ENCODE results near the gene SRRM3.

Gene SRRM3

GRCh38 chr7:76325811-76326210 is 124.1 kb downstream of the SRRM3 start:
- Histone ChIP-seq H3K9ac (no peak overlapping the region), H2AFZ (no peak overlapping the region)

GRCh38 chr7:76326646-76327233 is 125.0 kb downstream of the SRRM3 start:
- Histone ChIP-seq H3K27ac (no peak overlapping the region), H3K79me2 (peaks cover 36% of the 10 kb centered on the region), H3K27me3 (ENCODE audit: control insufficient read depth, insufficient read depth, low read length) (no peaks in the 10 kb centered on the region), H3K4me3 (ENCODE audit: low read depth, low read length) (no peak overlapping the region), H3K9me3 (ENCODE audit: control insufficient read depth, low read length) (no peaks in the 10 kb centered on the region), H3K9ac (no peak overlapping the region), H2AFZ (no peak overlapping the region), H3K4me2 (ENCODE audit: low read length) (no peak overlapping the region), H3K4me1 (peaks cover 2% of the 10 kb centered on the region), H3K36me3 (ENCODE audit: control insufficient read depth, insufficient read depth, low read length) (no peaks in the 10 kb centered on the region)
- no peak for TF ChIP-seq CTCF (IDR thresholded peaks at IDR 0.05)

More at GRCh38 chr7:76325811-76326210, 124.1 kb downstream of the SRRM3 start:
- Histone ChIP-seq H3K79me2 (peaks cover 34% of the 10 kb centered on the region), H3K4me2 (ENCODE audit: low read length) (no peak overlapping the region), H3K27me3 (ENCODE audit: control insufficient read depth, insufficient read depth, low read length) (no peaks in the 10 kb centered on the region), H3K36me3 (ENCODE audit: control insufficient read depth, insufficient read depth, low read length) (no peaks in the 10 kb centered on the region), H3K27ac (no peak overlapping the region), H3K4me3 (ENCODE audit: low read depth, low read length) (no peak overlapping the region), H3K9me3 (ENCODE audit: control insufficient read depth, low read length) (no peaks in the 10 kb centered on the region), H3K4me1 (peaks cover 2% of the 10 kb centered on the region)
- TF ChIP-seq CTCF (IDR thresholded peaks at IDR 0.05): no peak

- Histone ChIP-seq H3K4me1 (peaks cover 2% of the 10 kb centered on the region), H3K36me3 (ENCODE audit: control insufficient read depth, insufficient read depth, low read length) (no peaks in the 10 kb centered on the region), H3K27ac (no peak overlapping the region), H2AFZ (no peak overlapping the region), H3K9ac (no peak overlapping the region), H3K4me2 (ENCODE audit: low read length) (no peak overlapping the region), H3K9me3 (ENCODE audit: control insufficient read depth, low read length) (no peaks in the 10 kb centered on the region), H3K79me2 (peaks cover 43% of the 10 kb centered on the region), H3K4me3 (ENCODE audit: low read depth, low read length) (no peak overlapping the region), H3K27me3 (ENCODE audit: control insufficient read depth, insufficient read depth, low read length) (no peaks in the 10 kb centered on the region)
- no peak for TF ChIP-seq CTCF (IDR thresholded peaks at IDR 0.05)
Observed at GRCh38 chr7:76327610-76328009, 125.9 kb downstream of the SRRM3 start.

- TF ChIP-seq CTCF (IDR thresholded peaks at IDR 0.05): no peak
- no peaks in the 10 kb centered on the region for H3K27me3 ChIP-seq (ENCODE audit: control insufficient read depth, insufficient read depth, low read length)
- no peak overlapping the region for H3K27ac ChIP-seq
- H3K4me1 ChIP-seq: peaks cover 2% of the 10 kb centered on the region
- no peak overlapping the region for H3K9ac ChIP-seq
- no peak overlapping the region for H3K4me3 ChIP-seq (ENCODE audit: low read depth, low read length)
- peaks cover 51% of the 10 kb centered on the region for H3K79me2 ChIP-seq
- no peak overlapping the region for H2AFZ ChIP-seq
- H3K9me3 ChIP-seq (ENCODE audit: control insufficient read depth, low read length): no peaks in the 10 kb centered on the region
- no peak overlapping the region for H3K4me2 ChIP-seq (ENCODE audit: low read length)
- H3K36me3 ChIP-seq (ENCODE audit: control insufficient read depth, insufficient read depth, low read length): no peaks in the 10 kb centered on the region
Observed at GRCh38 chr7:76328389-76328788, 126.7 kb downstream of the SRRM3 start.

- no peaks in the 10 kb centered on the region for H3K27me3 ChIP-seq (ENCODE audit: control insufficient read depth, insufficient read depth, low read length)
- no peak overlapping the region for H3K9ac ChIP-seq
- H3K4me2 ChIP-seq (ENCODE audit: low read length): no peak overlapping the region
- H2AFZ ChIP-seq: no peak overlapping the region
- no peaks in the 10 kb centered on the region for H3K9me3 ChIP-seq (ENCODE audit: control insufficient read depth, low read length)
- H3K27ac ChIP-seq: no peak overlapping the region
- peaks cover 60% of the 10 kb centered on the region for H3K79me2 ChIP-seq
- no peaks in the 10 kb centered on the region for H3K36me3 ChIP-seq (ENCODE audit: control insufficient read depth, insufficient read depth, low read length)
- no peak overlapping the region for H3K4me3 ChIP-seq (ENCODE audit: low read depth, low read length)
- H3K4me1 ChIP-seq: peaks cover 2% of the 10 kb centered on the region
- TF ChIP-seq CTCF (IDR thresholded peaks at IDR 0.05): no peak
Observed at GRCh38 chr7:76329479-76329878, 127.8 kb downstream of the SRRM3 start.

All from parathyroid adenoma (tissue), 2 donors.